ENCODE data around the gene KCTD20.
"Not testable (repeated sequence)": the region's sequence is repeated elsewhere in the genome, so short reads cannot be mapped to it uniquely, and the experiment has no call there.

Gene KCTD20

DNA sequence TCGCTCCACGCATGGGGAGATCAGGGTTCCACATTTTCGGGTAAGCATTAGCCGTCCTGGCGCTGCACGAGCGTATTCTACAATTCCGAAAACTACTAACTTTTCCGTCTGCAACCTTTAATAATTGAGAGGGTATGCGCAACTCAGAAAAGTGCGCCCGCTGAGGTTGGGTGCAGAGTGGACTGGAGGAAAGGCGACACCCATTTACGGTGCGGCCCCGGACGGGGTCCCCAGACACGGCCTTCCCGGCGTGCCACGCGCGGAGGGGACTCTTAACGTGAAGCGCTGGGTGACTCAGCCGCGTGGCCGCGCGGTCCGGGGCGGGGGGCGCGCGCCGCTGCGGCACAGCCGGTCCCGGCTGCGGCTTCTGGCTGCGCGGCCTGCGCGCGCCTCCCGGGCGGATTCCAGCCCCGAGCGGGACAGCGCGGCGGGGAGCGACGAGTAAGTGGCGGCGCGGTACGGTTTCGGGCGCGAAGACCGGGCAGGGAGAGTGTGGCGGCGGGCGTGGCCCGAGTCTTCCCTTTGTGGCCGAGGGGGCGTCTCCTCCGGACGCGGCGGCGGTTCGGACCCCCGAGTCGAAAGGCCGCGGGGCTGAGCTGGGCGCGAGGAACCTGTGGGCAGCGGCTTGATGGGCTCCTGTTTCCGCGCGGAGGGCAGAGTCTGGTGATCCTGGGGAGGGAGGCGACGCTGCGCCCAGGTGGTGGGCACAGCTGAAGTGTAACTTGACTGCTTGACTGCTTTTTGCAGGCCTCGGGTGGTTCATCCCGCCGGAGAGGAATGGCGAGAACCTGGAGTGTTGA, at the start of gene KCTD20, which contains the start of gene PXT1:
Gene KCTD20 (plus strand): TSS at position 330 of the 800 bp plus-strand sequence. CDS start 27,098 bp downstream, outside the sequence.
Gene PXT1 (minus strand): TSS at position 184 of the 800 bp plus-strand sequence. CDS start 16,772 bp downstream, outside the sequence.
- peak; percentile 83 for DNase-seq (ENCODE audit: low spot score)

DNA sequence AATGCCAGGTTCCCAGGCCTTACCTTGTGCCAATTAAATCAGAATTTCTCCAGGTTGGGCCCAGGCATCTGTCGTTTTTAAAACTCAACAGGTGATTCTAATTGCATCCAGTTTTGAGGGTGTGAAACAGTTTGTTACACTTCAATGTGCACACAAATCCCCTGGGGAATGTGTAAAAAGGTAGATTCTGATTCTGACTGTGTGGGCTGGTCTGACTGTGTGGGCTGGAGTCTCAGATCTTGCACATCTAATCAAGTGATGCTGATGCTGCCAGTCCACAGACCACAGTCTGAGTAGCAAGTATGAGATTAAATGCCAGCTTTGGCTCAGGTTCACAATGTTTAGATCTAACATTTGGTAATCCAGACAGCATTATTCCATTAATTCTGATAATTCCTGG, 42.8 kb upstream of the KCTD20 start:
- no peak for DNase-seq (ENCODE audit: low spot score)

GRCh38 chr6:36402481-36402880, 40.3 kb upstream of the KCTD20 start:
- no peak for DNase-seq (ENCODE audit: low spot score)

DNA sequence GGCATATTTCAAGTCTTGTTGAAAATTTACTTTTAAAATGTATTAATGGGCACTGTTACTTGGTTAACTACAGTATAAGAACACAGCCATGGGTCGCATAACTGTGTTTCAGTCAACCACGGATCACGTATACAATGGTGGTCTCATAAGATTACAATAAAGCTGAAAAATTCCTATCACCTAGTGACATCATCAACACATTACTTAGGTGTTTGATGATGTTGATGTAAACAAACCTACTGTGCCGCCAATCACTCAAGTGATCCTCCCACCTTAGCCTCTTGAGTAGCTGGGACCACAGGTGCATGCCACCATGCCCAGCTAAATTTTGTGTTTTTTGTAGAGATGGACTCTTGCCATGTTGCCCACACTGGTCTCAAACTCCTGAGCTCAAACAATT, 38.6 kb upstream of the KCTD20 start:
- no peak for DNase-seq (ENCODE audit: low spot score)

- DNase-seq (ENCODE audit: low spot score): not testable (repeated sequence)
Observed at GRCh38 chr6:36409718-36410117, 33.1 kb upstream of the KCTD20 start.

- no peak for DNase-seq (ENCODE audit: low spot score)
Observed at GRCh38 chr6:36413489-36414480, 29.0 kb upstream of the KCTD20 start.

GRCh38 chr6:36414481-36414880, 28.3 kb upstream of the KCTD20 start:
- no peak for DNase-seq (ENCODE audit: low spot score)

DNA sequence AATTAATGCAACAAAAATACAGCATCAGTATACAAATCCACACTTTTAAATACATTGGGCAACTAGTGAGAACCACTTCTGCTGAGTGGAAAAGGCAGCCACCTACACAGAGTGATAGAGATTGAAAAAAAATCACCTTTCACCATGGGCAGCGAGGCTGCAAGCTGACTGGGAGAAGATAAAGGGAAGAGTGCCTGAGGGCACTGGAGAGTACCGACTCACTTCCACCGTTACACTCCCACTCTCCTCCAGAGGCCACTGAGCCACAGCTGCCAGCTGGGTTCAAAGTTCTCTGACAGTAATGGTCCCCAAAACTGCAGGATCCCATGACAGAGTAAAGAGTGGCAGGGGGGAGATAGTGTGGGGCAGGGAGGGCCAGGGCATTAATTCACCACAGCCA, 24.2 kb upstream of the KCTD20 start:
- no peak for DNase-seq (ENCODE audit: low spot score)

DNA sequence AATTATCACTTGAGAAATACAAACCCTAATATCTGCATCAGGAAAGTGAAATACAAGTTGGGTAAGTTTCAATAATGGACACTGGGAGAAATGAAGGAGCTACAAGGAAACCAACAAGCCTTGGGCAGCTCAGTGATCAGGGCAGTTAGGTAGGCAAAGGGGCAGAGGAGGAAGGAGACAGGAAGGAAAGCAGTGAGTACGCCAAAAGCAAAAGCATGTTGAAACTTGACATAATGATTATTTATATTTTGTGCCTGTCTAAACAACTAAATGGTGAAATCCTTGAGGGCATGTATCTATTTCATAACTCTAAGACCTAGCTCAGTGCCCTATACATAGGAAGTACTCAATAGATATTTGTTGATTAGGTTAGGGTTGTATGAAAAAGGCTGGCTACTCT, 23.5 kb upstream of the KCTD20 start:
- DNase-seq (ENCODE audit: low spot score): no peak

- DNase-seq (ENCODE audit: low spot score): no peak
Observed at GRCh38 chr6:36422714-36423100, 20.1 kb upstream of the KCTD20 start.

DNA sequence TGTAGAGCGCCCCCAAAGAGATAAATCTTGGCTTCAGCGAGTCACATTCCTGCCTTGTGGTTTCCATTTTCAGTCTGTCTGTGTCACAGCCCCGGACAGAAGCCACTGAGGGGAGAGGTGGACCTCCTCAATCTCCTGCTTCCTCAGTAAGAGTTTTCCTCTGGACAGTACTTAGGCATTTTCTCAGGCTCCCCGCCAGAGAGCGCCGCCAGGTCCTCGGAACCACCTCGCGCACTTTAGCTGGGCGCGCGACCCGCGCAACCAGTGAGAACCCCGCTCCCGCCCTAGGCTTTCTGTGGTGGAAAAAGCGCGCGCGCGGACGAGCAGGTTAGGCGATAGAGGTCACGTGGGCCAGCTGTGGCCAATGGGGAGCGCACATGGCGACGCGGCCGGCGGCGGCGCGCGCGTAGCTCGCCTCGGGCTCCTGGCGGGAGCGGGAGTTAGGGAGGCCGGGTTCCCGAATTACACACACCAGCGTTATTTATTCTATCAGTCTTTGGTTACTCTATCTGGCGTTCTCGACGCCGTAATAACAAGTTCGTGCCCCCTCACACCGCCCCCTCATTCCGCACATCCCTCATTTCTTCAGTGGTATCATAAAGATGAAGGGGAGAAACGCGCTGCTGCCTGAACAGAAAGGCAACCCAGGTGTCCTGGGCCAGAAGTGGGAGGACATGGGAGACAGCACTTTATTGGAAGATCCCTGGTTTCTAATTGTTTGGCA, 19.5 kb upstream of the KCTD20 start:
- DNase-seq (ENCODE audit: low spot score): peak; percentile 97

- no peak for DNase-seq (ENCODE audit: low spot score)
Observed at GRCh38 chr6:36426622-36427021, 16.2 kb upstream of the KCTD20 start.

DNA sequence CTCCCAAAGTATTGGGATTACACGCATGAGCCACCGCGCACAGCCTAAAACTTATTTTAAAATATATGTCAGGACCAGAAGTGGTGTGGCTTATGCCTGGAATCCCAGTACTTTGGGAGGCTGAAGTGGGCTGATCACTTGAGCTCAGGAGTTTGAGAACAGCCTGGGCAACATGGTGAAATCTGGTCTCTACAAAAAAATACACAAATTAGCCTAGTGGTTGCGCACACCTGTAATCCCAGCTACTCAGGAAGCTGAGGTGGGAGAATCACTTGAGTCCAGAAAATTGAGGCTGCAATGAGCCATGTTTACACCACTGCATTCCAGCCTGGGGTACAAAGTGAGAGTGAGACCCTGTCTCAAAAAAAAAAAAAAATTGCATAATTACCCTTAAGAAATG, 13.9 kb upstream of the KCTD20 start:
- no peak for DNase-seq (ENCODE audit: low spot score)

- DNase-seq (ENCODE audit: low spot score): no peak
Observed at GRCh38 chr6:36430351-36430750, 12.4 kb upstream of the KCTD20 start.

GRCh38 chr6:36431197-36431596, 11.6 kb upstream of the KCTD20 start:
- no peak for DNase-seq (ENCODE audit: low spot score)

GRCh38 chr6:36432151-36432671, 10.6 kb upstream of the KCTD20 start:
- DNase-seq (ENCODE audit: low spot score): no peak

DNA sequence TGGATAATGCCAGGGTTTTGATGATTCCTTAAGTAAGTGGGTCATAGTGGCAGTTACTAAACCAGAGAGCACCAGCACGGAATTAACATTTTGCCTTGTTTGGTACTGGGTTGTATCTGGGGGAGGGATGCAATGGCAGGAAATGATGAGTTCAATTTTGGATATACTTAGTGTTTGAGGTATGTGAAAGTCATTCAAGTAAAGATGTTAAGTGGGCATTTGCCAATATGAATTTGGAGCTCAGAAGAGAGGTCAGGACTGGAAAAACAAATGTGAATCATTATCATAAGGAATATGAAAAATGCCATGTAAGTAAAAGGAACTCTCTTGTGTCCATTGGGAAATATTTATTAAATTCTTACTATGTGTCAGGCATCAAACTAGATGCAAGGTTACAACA, 6.3 kb upstream of the KCTD20 start:
- no peak for DNase-seq (ENCODE audit: low spot score)

DNA sequence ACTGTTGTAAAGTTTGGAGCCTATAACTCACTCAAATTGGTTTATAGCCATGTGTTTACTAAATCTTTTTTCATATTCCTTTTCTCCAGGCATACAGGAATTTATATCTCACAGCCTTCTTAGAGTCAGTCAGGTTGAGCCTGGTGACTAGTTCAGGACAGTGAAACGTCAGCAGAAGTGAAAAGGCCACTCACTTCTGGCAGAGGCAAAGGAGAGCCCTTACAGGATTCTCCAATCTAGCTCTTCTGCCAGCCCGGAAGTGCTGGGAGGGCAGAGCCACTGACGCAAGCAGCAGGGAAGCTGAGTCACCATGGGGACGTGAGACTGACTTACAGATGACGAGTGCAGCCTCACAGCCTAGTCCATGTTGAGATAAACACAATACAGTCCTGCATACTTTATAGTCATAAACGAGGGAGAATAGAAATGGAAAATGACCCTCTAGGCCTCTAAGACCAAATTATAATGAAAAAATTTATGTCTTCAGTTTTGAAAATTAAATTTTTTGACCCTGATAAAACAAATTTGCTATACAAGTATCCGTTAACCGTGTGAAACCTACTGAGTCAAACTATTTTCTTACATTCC, 1.4 kb upstream of the KCTD20 start:
- peak; percentile 97 for DNase-seq (ENCODE audit: low spot score)

DNA sequence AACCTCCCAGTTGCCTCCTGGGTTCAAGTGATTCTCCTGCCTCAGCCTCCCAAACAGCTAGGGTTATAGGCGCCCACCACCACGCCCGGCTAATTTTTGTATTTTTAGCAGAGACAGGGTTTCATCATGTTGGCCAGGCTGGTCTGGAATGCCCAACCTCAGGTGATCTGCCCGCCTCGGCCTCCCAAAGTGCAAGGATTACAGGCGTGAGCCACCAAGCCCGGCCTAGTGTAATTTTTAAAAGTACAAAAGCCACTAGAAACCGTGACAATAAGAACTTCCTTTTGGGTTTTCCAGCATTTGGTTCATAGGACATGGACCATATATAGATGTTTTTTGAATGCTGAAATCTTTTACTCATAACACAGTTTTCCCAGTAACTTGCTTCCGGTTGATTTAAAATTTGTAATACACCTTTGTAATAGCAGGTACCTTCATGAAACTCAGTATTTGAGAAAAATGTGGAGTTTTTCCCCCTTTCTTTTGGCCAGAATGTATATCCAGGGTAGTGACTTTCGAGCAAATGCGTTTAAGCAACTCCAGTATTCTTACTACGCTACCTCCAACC, 613 bp upstream of the KCTD20 start:
- DNase-seq (ENCODE audit: low spot score): no peak

GRCh38 chr6:36443471-36444428, 950 bp downstream of the KCTD20 start:
- peak; percentile 57 for DNase-seq (ENCODE audit: low spot score)

Measured in pons (tissue), 1 donor.